Chondrocyte (in vitro differentiated cells): ENCODE data around the gene ITLN1. TPM values are rescaled to one million over a fixed set of nuclear protein-coding genes. Genes with fewer than 3 reads are reported as not detected.
"Not testable (repeated sequence)": the region's sequence is repeated elsewhere in the genome, so short reads cannot be mapped to it uniquely, and the experiment has no call there.

Experiments used
- DNase-seq: peaks from one replicate; pipeline ENCODE4 v3.0.0; 2021; ENCODE audit warnings: mixed read lengths, low spot score
- H3K27ac Mint-ChIP-seq: one replicate; pipeline ENCODE4 v1.8.0; 2021; ENCODE audit warnings: mild to moderate bottlenecking, moderate library complexity, mixed read lengths; ENCODE audit not compliant: unreplicated experiment
- H3K27me3 Mint-ChIP-seq: 2 replicates; pipeline ENCODE4 v1.8.0; 2021; ENCODE audit warnings: low read depth, mixed read lengths
- H3K36me3 Mint-ChIP-seq: 2 replicates; pipeline ENCODE4 v1.8.0; 2021; ENCODE audit warnings: low read depth, mixed read lengths
- H3K4me1 Mint-ChIP-seq: 2 replicates; pipeline ENCODE4 v1.8.0; 2021; ENCODE audit warnings: low read depth, mild to moderate bottlenecking, mixed read lengths
- H3K4me3 Mint-ChIP-seq: one replicate; pipeline ENCODE4 v1.8.0; 2021; ENCODE audit warnings: mild to moderate bottlenecking, moderate library complexity, mixed read lengths; ENCODE audit not compliant: unreplicated experiment
- H3K9me3 Mint-ChIP-seq: 2 replicates; pipeline ENCODE4 v1.8.0; 2021; ENCODE audit warnings: low read depth, mixed read lengths
- CTCF ChIP-seq: fragments of 200-600 bp; sonication (generic); IDR thresholded peaks from 2 replicates; pipeline ENCODE4 v1.5.0; 2021; ENCODE audit warnings: antibody characterized with exemption, mild to moderate bottlenecking, moderate library complexity
- long read RNA-seq: library from polyadenylated mRNA; stranded (forward); transcript quantifications from one replicate; pipeline ENCODE4 v2.0.0, GENCODE V29; 2021
- total RNA-seq: library from RNA; stranded (reverse); gene quantifications from 3 replicates; pipeline ENCODE4 v1.2.1, GENCODE V29; 2021

The ITLN1 gene
- total RNA-seq, result not detected in 3 replicates
- long read RNA-seq, result 0 reads

GRCh38 chr1:160885042-160885441 lies at the start of gene ITLN1:
Gene ITLN1, minus strand, starts transcription at chr1:160885180. Its CDS starts 303 bp downstream, at chr1:160884877.
- Mint-ChIP-seq H3K4me1 (no peaks in the 10 kb centered on the region), H3K27me3 (peaks cover 5% of the 10 kb centered on the region)

GRCh38 chr1:160933305-160933704 lies 48.3 kb upstream of the ITLN1 start:
- DNase-seq, H3K27me3 Mint-ChIP-seq, H3K4me3 Mint-ChIP-seq, H3K9me3 Mint-ChIP-seq, H3K4me1 Mint-ChIP-seq, H3K27ac Mint-ChIP-seq, H3K36me3 Mint-ChIP-seq: not testable (repeated sequence)

More at GRCh38 chr1:160885042-160885441, at the start of gene ITLN1:
- Mint-ChIP-seq H3K4me3 (no peak within 1 kb of the TSS), H3K36me3 (no peaks in the 10 kb centered on the region), H3K27ac (no peak within 1 kb of the TSS), H3K9me3 (no peaks in the 10 kb centered on the region)
- no peak for DNase-seq
- no peak for TF ChIP-seq CTCF

GRCh38 chr1:160925652-160926244 lies 40.8 kb upstream of the ITLN1 start:
- no peak overlapping the region for H3K27ac Mint-ChIP-seq
- no peaks in the 10 kb centered on the region for H3K36me3 Mint-ChIP-seq
- H3K9me3 Mint-ChIP-seq, result no peaks in the 10 kb centered on the region
- no peaks in the 10 kb centered on the region for H3K27me3 Mint-ChIP-seq
- H3K4me3 Mint-ChIP-seq, result no peak overlapping the region
- no peaks in the 10 kb centered on the region for H3K4me1 Mint-ChIP-seq
- TF ChIP-seq CTCF, result no peak
- no peak for DNase-seq

- no peaks in the 10 kb centered on the region for H3K9me3 Mint-ChIP-seq
- no peak for DNase-seq
- TF ChIP-seq CTCF, result no peak
- no peak overlapping the region for H3K4me3 Mint-ChIP-seq
- H3K27ac Mint-ChIP-seq, result no peak overlapping the region
- H3K36me3 Mint-ChIP-seq, result no peaks in the 10 kb centered on the region
- peaks cover under 1% of the 10 kb centered on the region for H3K27me3 Mint-ChIP-seq
- no peaks in the 10 kb centered on the region for H3K4me1 Mint-ChIP-seq
Measured at GRCh38 chr1:160924791-160925651, 40.0 kb upstream of the ITLN1 start.

GRCh38 chr1:160916666-160917065 lies 31.7 kb upstream of the ITLN1 start:
- Mint-ChIP-seq H3K4me3 (no peak overlapping the region), H3K9me3 (no peaks in the 10 kb centered on the region), H3K27ac (no peak overlapping the region), H3K4me1 (no peaks in the 10 kb centered on the region), H3K27me3 (peaks cover 14% of the 10 kb centered on the region), H3K36me3 (no peaks in the 10 kb centered on the region)
- TF ChIP-seq CTCF, result no peak
- no peak for DNase-seq

GRCh38 chr1:160913229-160913628 lies 28.2 kb upstream of the ITLN1 start:
- not testable (repeated sequence) for DNase-seq, H3K4me3 Mint-ChIP-seq, H3K9me3 Mint-ChIP-seq, H3K27ac Mint-ChIP-seq, H3K27me3 Mint-ChIP-seq, H3K4me1 Mint-ChIP-seq, H3K36me3 Mint-ChIP-seq
